GM18861 (cell line): ENCODE data around the gene ITSN1.

Source experiments
- ATAC-seq: cut with Tn5 transposase; IDR thresholded peaks from one replicate; pipeline ENCODE4 v1.9.1; 2021; ENCODE audit not compliant: unreplicated experiment

Gene ITSN1

GRCh38 chr21:33834801-33835500 lies 192.7 kb downstream of the ITSN1 start:
- ATAC-seq: no peak

- no peak for ATAC-seq
Measured at GRCh38 chr21:33835920-33836319, 193.6 kb downstream of the ITSN1 start.

- ATAC-seq: no peak
Measured at GRCh38 chr21:33836408-33836807, 194.1 kb downstream of the ITSN1 start.

GRCh38 chr21:33839167-33839716 lies 196.9 kb downstream of the ITSN1 start:
- no peak for ATAC-seq

GRCh38 chr21:33839806-33840205 lies 197.5 kb downstream of the ITSN1 start:
- ATAC-seq: no peak

GRCh38 chr21:33840771-33841170 lies 198.5 kb downstream of the ITSN1 start:
- ATAC-seq: no peak

- ATAC-seq: no peak
Measured at GRCh38 chr21:33841561-33841960, 199.3 kb downstream of the ITSN1 start.

GRCh38 chr21:33843216-33843615 lies 200.9 kb downstream of the ITSN1 start:
- ATAC-seq: no peak

- ATAC-seq: no peak
Measured at GRCh38 chr21:33844104-33844889, 202.0 kb downstream of the ITSN1 start.

GRCh38 chr21:33844890-33845205 lies 202.5 kb downstream of the ITSN1 start:
- ATAC-seq: no peak

GRCh38 chr21:33846141-33846540 lies 203.8 kb downstream of the ITSN1 start:
- no peak for ATAC-seq

- ATAC-seq: no peak
Measured at GRCh38 chr21:33847588-33848248, 205.4 kb downstream of the ITSN1 start.

GRCh38 chr21:33848249-33848953 lies 206.1 kb downstream of the ITSN1 start:
- ATAC-seq: no peak

GRCh38 chr21:33849834-33850233 lies 207.5 kb downstream of the ITSN1 start:
- ATAC-seq: no peak

GRCh38 chr21:33850401-33850800 lies 208.1 kb downstream of the ITSN1 start:
- ATAC-seq: no peak

GRCh38 chr21:33850985-33851384 lies 208.7 kb downstream of the ITSN1 start:
- no peak for ATAC-seq

GRCh38 chr21:33852485-33852884 lies 210.2 kb downstream of the ITSN1 start:
- ATAC-seq: no peak

- ATAC-seq: no peak
Measured at GRCh38 chr21:33854604-33855003, 212.3 kb downstream of the ITSN1 start.

- no peak for ATAC-seq
Measured at GRCh38 chr21:33855190-33855589, 212.9 kb downstream of the ITSN1 start.

GRCh38 chr21:33856893-33857527 lies 214.7 kb downstream of the ITSN1 start:
- ATAC-seq: no peak
